DMS153 treated with DMSO at 0.1 percent for 48 hours (cell line): Measurements from ENCODE around the gene SIGLEC6.

Source experiments
- DNase-seq: peaks from one replicate; lab custom pipeline; 2025; ENCODE audit not compliant: unreplicated experiment; lab: John Stamatoyannopoulos, UW

The SIGLEC6 gene

DNA sequence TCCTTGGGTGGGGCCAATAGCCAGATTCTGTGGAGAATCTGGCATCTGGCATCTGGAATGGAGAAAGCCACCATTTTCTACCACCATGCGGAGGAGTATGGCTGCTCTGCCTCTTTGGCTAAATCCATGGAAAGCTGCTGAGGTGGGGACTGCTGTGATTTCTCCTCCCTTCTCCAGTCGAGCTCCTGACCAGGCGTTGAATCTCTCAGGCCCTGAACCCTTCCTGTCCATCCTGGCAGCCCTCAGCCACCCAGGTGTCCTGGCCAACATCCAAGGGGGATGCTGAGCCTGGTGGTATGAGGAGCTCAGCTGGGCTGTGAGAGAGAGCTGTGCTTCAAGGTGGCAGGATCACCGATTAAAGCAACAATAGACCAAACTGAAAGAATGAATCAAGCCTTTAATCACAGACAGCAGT lies 17.4 kb upstream of the SIGLEC6 start:
- no peak for DNase-seq

- DNase-seq, result no peak
Observed at GRCh38 chr19:51548213-51548651, 16.8 kb upstream of the SIGLEC6 start.

GRCh38 chr19:51547397-51548212 lies 16.1 kb upstream of the SIGLEC6 start:
- DNase-seq, result no peak

DNA sequence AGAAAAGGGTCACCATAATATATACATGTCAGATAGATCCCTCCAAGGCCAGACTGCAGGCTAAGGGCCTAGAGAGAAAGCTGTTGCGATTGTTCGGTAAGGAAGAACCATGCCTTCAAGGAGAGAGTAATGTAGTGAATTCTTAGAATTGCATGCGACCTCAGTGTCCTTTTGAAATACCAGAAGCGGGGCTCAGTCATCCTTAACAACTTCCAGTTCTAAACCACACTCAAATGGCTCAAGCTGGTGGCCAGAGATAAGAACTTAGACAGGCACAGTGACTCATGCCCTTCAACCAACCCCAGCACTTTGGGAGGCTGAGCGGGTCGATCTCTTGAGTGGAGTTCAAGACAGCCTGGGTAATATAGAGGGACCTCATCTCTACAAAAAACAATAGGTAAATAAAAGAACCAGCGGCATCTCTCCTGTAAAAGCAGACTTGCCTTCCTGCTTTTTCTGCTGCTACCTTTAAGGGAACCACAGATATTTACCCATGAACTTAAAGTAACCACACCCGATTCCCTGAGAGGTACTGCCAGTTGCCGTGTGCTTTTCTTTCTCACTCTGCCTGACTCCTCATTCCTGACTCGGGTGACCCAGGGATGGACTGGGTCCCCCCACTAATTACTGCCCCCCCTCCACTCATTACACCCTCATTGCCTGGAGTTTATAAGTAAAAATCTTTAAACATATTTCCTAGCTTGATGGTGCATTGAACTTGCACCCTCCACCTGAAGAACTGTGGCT lies 15.4 kb upstream of the SIGLEC6 start:
- no peak for DNase-seq

- DNase-seq, result no peak
Observed at GRCh38 chr19:51546107-51546649, 14.7 kb upstream of the SIGLEC6 start.

- DNase-seq, result no peak
Observed at GRCh38 chr19:51544038-51544437, 12.6 kb upstream of the SIGLEC6 start.

GRCh38 chr19:51542699-51543098 lies 11.2 kb upstream of the SIGLEC6 start:
- no peak for DNase-seq

GRCh38 chr19:51541458-51542357 lies 10.2 kb upstream of the SIGLEC6 start:
- no peak for DNase-seq

- DNase-seq, result no peak
Observed at GRCh38 chr19:51539821-51540366, 8.4 kb upstream of the SIGLEC6 start.

DNA sequence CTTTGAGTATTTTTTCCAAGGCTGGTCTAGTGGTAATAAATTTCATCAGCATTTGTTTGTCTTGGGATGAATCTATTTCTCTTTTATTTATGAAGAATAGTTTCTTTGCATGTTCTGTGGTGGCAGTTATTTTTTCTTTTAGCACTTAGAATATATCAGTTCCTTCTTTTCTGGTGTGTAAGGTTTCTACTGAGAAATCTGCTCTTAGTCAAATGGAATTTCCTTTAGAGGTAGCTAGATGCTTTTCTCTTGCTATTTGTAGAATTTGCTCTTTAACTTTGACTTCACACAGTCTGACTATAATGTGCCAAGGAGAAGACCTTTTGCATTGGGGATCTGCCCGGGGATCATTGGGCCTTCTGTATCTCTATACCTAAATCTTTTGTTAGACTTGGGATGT lies 4.1 kb upstream of the SIGLEC6 start:
- DNase-seq, result no peak

DNA sequence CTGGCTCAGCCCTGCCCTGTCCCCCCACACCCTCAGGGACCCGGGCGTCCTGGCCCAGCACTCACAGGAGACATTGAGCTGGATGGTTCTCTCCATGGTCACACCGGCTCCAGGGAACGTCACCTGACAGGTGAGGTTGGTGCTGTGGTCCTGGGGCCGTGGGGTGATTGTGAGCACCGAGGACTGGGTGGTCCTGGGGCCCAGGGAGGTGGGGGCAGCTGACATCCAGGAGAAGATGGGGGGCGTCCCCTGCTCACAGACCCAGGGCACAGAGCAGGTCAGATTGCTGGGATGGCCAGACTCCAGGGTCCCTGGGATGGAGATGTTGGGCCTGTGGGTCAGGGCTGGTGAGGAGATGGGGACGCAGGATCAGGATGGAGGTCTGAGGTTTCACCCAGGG lies 854 bp downstream of the SIGLEC6 start:
- DNase-seq, result no peak

GRCh38 chr19:51529301-51529700 lies 2.2 kb downstream of the SIGLEC6 start:
- DNase-seq, result no peak

DNA sequence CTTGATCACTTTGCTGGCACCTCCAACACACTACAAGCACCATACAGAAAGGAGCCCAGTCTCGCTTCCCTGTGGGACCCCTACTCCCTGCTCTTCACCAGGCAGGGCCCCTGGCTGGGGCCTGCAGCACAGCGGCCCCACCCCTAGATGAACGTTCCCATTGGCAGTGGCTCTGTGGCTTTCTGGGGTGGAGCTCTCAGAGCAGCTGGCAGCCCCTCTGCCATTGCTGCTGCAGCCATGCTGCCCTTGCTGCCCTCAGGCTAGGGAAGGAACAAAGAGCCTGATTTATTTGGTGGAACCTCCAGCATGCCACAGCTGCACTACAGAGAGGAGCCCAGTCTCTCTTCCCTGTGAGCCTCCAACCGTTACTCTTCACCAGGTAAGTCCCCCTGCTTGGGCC lies 5.8 kb downstream of the SIGLEC6 start:
- DNase-seq, result no peak

- DNase-seq, result no peak
Observed at GRCh38 chr19:51524666-51525264, 6.7 kb downstream of the SIGLEC6 start.

DNA sequence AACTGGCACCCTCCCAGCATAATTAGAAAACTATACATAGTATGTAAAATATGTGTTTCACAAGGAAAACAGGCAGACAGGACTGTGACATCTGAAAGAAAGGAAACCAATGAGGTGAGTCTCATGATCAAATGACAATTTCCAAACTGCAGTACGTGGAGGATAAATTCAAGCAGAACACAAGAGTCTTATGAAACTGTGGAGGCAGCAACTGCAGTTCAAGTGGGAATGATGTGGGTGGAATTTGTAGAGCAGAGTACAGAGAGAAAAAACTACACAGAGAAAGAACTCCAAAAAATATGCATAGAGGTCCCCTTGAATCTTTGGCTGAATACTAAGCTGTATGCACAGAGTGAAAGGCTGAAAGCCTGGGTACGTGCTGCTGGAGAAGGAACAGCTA lies 9.7 kb downstream of the SIGLEC6 start:
- DNase-seq, result no peak

GRCh38 chr19:51521357-51521756 lies 10.1 kb downstream of the SIGLEC6 start:
- DNase-seq, result no peak

DNA sequence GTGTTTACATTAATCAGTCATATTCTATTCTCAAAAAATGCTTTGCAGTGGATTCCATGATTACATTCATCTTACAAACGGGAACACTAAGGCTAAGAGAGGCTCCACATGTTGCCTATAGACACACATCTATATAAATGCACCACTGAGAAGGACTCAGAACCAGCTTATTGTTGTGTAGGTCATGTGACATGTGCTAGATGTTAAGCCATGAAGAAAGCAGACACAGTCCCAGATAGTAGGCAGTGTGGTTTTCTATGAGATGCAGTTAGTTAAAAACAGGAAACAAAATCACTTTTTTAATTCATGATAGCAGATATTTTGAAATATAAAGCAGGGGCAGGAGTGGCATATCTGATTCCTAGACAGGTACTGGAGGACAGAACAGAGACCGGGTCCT lies 10.7 kb downstream of the SIGLEC6 start:
- DNase-seq, result no peak

DNA sequence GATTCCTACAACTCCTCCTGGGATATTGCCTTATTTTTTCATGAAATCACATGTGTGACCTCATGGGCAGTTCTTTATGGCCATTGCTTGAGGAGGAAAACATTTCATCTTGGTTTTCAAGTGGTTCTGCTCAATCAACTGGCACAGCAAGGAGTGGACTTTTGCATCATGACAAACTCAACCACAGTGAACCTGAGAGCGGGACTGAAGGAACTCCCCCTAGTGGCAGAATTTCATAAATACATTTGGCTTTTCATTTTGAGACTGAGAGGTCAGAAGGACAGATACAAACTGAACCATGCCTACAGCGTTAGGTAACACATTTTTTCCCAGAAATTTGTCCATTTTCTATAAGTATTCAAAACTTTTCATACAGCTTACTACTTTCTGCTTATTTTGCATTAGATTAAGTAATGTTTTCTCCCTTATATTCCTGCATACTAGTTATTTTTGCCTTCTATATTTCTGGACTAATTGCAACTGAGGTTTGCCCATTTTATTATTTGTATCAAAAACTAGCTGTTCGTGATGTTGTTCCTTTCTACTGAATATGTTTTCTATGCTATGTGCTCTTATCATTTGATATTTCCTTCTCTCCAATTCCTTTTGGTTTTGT lies 16.5 kb downstream of the SIGLEC6 start:
- DNase-seq, result peak; percentile 4

GRCh38 chr19:51513968-51514367 lies 17.5 kb downstream of the SIGLEC6 start:
- no peak for DNase-seq

DNA sequence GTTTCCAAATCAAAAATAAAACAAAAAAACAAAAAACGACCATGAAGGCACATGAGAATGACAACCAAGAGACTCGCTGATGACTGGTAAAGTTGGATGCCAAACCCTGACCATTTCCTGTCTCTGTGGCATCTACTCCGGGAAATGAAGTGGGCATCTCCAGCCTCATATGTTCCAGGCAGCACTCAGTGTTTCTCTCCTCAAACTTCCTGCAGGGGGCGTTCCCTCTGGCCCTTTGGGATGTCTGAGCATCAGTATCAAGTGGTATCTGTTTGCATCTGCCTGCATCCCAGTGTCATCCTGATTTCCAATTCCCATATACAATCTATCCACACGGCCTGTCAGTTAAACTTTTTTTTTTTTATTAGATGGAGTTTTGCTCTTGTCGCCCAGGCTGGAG lies 20.1 kb downstream of the SIGLEC6 start:
- DNase-seq, result no peak
